Tibial nerve (tissue), 3 donors: Measurements from ENCODE around the gene ITGAV.

Experiments used
- CTCF ChIP-seq, 5 experiments: fragments of 200-600 bp in 3 of 5; fragments of 450-650 bp in 2 of 5; sonication (generic) in 3 of 5; IDR thresholded peaks; one replicate each; pipeline ENCODE4 v1.5.1; 2016 to 2019; ENCODE audit warnings: antibody characterized with exemption in 5 of 5, mild to moderate bottlenecking in 3 of 5, moderate library complexity in 2 of 5
- POLR2A ChIP-seq, 2 donors: fragments of 450-650 bp; IDR thresholded peaks; one replicate each; pipeline ENCODE4 v1.6.1; 2017; ENCODE audit warnings: antibody characterized with exemption in 2 of 2, mild to moderate bottlenecking in 2 of 2, moderate library complexity in 2 of 2

DNA sequence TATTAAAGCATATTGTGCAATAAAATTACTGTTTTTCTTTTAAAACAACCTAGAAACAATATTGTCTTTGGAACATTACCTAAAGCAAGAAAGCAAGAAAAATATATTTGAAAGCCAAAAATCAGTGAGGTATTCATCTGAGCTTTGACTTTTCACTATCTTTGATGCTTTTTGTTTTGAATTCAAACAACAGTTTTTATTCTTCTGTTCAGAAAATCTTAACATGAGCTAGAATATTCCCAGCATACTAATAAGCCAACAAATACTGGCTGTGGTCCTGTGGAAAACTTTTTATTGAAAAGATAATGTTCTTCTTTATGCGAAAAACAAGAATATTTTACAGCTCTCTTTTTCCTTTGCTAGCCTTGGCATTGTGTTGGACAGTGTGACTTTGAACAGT, 123.8 kb downstream of the ITGAV start:
- TF ChIP-seq CTCF (IDR thresholded peaks at IDR 0.05) (no peak), POLR2A (IDR thresholded peaks at IDR 0.05) (no peak)
